ENCODE results near the gene CCDC57. TPM values are rescaled to one million over a fixed set of nuclear protein-coding genes. Genes with fewer than 3 reads are reported as not detected.

CCDC57 gene
- total and polyA plus RNA-seq, 9 of the 15 experiments (the other 6 are each of a cell fraction or from before 2014, with no cell fraction given): 0.83 to 36.2 (median 13.6) TPM

- DNase-seq (ENCODE audit: extremely low read depth in 1 of 4, low spot score in 3 of 4) (no peak), FAIRE-seq (no peak), ATAC-seq (no peak)
- Histone ChIP-seq H2AFZ (ENCODE audit: low read depth, low read length) (no peak overlapping the region), H3K9me1 (ENCODE audit: control insufficient read depth, insufficient read depth, low read length) (no peaks in the 10 kb centered on the region), H3K36me3 (ENCODE audit: control insufficient read depth, insufficient read depth, low read length) (peaks cover 100% of the 10 kb centered on the region), H3K4me1 (replicated peaks in 1 of 2; ENCODE audit: control insufficient read depth in 2 of 2, insufficient read depth in 2 of 2, low read length in 2 of 2) (peaks cover 0 to 42% of the 10 kb centered on the region in 2 experiments; a peak in 3 of 5 replicates), H3K4me2 (ENCODE audit: insufficient read depth, low read length) (no peak overlapping the region), H3K9ac (ENCODE audit: insufficient read depth in 1 of 2, low read depth in 2 of 2, low read length in 2 of 2) (peak overlapping the region in 1 of 2 experiments; percentile 64; a peak in 1 of 4 replicates), H3K9me3 (replicated peaks; ENCODE audit: control insufficient read depth, insufficient read depth, low read depth, low read length) (no peaks in the 10 kb centered on the region), H3K4me3 (no peak overlapping the region), H3K27ac (ENCODE audit: extremely low read depth, low read depth, low read length) (no peak overlapping the region), H4K20me1 (replicated peaks; ENCODE audit: control insufficient read depth, insufficient read depth, low read length) (no peaks in the 10 kb centered on the region), H3K27me3 (ENCODE audit: control insufficient read depth in 2 of 2, insufficient read depth in 2 of 2, low read length in 2 of 2) (no peaks in the 10 kb centered on the region), H3K79me2 (ENCODE audit: control insufficient read depth, insufficient read depth, low read length) (peaks cover 43% of the 10 kb centered on the region)
- ChIA-PET CTCF (ENCODE audit: low intra/inter-chr PET ratio) (no interaction called here), POLR2A (no interaction called here)
- in situ Hi-C loops (cut with MboI): no loop called here
- BruUV-seq (replicated peaks): no TSS peak
- TF ChIP-seq WHSC1 (IDR thresholded peaks at IDR 0.05; ENCODE audit: low read length): no peak
- no peak for TF ChIP-seq ATF4 (CRISPR knock-in tag; IDR thresholded peaks at IDR 0.05)
- TF ChIP-seq BCL6 (CRISPR knock-in tag; IDR thresholded peaks at IDR 0.05): no peak
- no peak for TF ChIP-seq RBM25 (IDR thresholded peaks at IDR 0.05; ENCODE audit: low read depth, low read length, severe bottlenecking)
- no peak for TF ChIP-seq USF1 (CRISPR knock-in tag; IDR thresholded peaks at IDR 0.05)
- TF ChIP-seq ZBTB17 (CRISPR knock-in tag; IDR thresholded peaks at IDR 0.05): no peak
- TF ChIP-seq HMG20A (CRISPR knock-in tag; conservative IDR thresholded peaks at IDR 0.05): no peak
- TF ChIP-seq ZNF23 (CRISPR knock-in tag; IDR thresholded peaks at IDR 0.05): no peak
- no peak for TF ChIP-seq ZBED1 (IDR thresholded peaks at IDR 0.05)
- no peak for TF ChIP-seq REST (IDR thresholded peaks at IDR 0.05; ENCODE audit: borderline replicate concordance)
- no peak for TF ChIP-seq REST (CRISPR knock-in tag; IDR thresholded peaks at IDR 0.05; ENCODE audit: low read depth)
- TF ChIP-seq POLR2B (IDR thresholded peaks at IDR 0.05; ENCODE audit: low read depth, partially characterized antibody): no peak
- intact Hi-C loops (cut with micrococcal nuclease): no loop called here
- WGBS (ENCODE audit: insufficient coverage, low coverage, missing lambda C conversion rate): 95% methylated on average over 28 of the region's 28 CpGs
These were observed 35.4 kb upstream of the CCDC57 start for GRCh38 chr17:82247856-82248671.
